ENCODE measurements around the gene PRDM16.

The PRDM16 gene

GRCh38 chr1:3441880-3442279 is 372.9 kb downstream of the PRDM16 start:
- DNase-seq (ENCODE audit: low read depth in 2 of 2), result no peak

GRCh38 chr1:3442331-3442730 is 373.3 kb downstream of the PRDM16 start:
- DNase-seq (ENCODE audit: low read depth in 2 of 2), result no peak

GRCh38 chr1:3442901-3443300 is 373.9 kb downstream of the PRDM16 start:
- DNase-seq (ENCODE audit: low read depth in 2 of 2), result no peak

- no peak for DNase-seq (ENCODE audit: low read depth in 2 of 2)
These were observed 374.8 kb downstream of the PRDM16 start for GRCh38 chr1:3443807-3444206.

GRCh38 chr1:3444298-3444697 is 375.3 kb downstream of the PRDM16 start:
- DNase-seq (ENCODE audit: low read depth in 2 of 2), result no peak

GRCh38 chr1:3444736-3445135 is 375.7 kb downstream of the PRDM16 start:
- no peak for DNase-seq (ENCODE audit: low read depth in 2 of 2)

GRCh38 chr1:3450202-3450863 is 381.3 kb downstream of the PRDM16 start:
- no peak for DNase-seq (ENCODE audit: low read depth in 2 of 2)

GRCh38 chr1:3450983-3451382 is 382.0 kb downstream of the PRDM16 start:
- no peak for DNase-seq (ENCODE audit: low read depth in 2 of 2)

GRCh38 chr1:3451994-3452865 is 383.2 kb downstream of the PRDM16 start:
- no peak for DNase-seq (ENCODE audit: low read depth in 2 of 2)

- DNase-seq (ENCODE audit: low read depth in 2 of 2), result no peak
These were observed 383.8 kb downstream of the PRDM16 start for GRCh38 chr1:3452866-3453175.

GRCh38 chr1:3453203-3453761 is 384.3 kb downstream of the PRDM16 start:
- DNase-seq (ENCODE audit: low read depth in 2 of 2), result peak; percentile 55 to 62

- DNase-seq (ENCODE audit: low read depth in 2 of 2), result no peak
These were observed 385.1 kb downstream of the PRDM16 start, which contains the start of gene ARHGEF16 for GRCh38 chr1:3453891-3454810. Gene ARHGEF16, plus strand, starts transcription at chr1:3454665. Its CDS starts 8,420 bp downstream, at chr1:3463085.

- no peak for DNase-seq (ENCODE audit: low read depth in 2 of 2)
These were observed 386.0 kb downstream of the PRDM16 start for GRCh38 chr1:3454811-3455618.

GRCh38 chr1:3455670-3456448 is 386.9 kb downstream of the PRDM16 start:
- DNase-seq (ENCODE audit: low read depth in 2 of 2), result no peak

- DNase-seq (ENCODE audit: low read depth in 2 of 2), result no peak
These were observed 387.5 kb downstream of the PRDM16 start for GRCh38 chr1:3456449-3456963.

GRCh38 chr1:3456964-3457909 is 388.2 kb downstream of the PRDM16 start:
- no peak for DNase-seq (ENCODE audit: low read depth in 2 of 2)

- DNase-seq (ENCODE audit: low read depth in 2 of 2), result no peak
These were observed 389.2 kb downstream of the PRDM16 start for GRCh38 chr1:3457910-3458883.

All from activated CD4-positive, alpha-beta T cell treated with anti-CD3 and anti-CD28 coated beads for 24 hours (primary cell).